GM12878 (cell line): ENCODE measurements around the gene MITD1.

Experiments used
- CREB1 ChIP-seq: IDR thresholded peaks from 2 replicates; pipeline ENCODE4 v1.6.1; 2012; ENCODE audit warnings: low read depth, mild to moderate bottlenecking, inconsistent platforms
- CTCF ChIP-seq, 3 experiments: IDR thresholded peaks in 2 of 3; conservative IDR thresholded peaks in 1 of 3; 2 replicates each; pipeline ENCODE4 v1.5.1; 2011; ENCODE audit warnings: low read depth in 3 of 3, low read length in 3 of 3, mild to moderate bottlenecking in 3 of 3, control low read depth in 2 of 3, moderate library complexity in 2 of 3, inconsistent platforms in 1 of 3, mixed read lengths in 1 of 3; ENCODE audit not compliant: control insufficient read depth in 2 of 3, insufficient read depth in 1 of 3; ENCODE audit errors: extremely low read depth in 1 of 3
- HCFC1 ChIP-seq: fragments of 150-350 bp; IDR thresholded peaks from 2 replicates; pipeline ENCODE4 v1.6.1; 2014; ENCODE audit warnings: low read length
- HDAC6 ChIP-seq: fragments of 200-600 bp; sonication (generic); IDR thresholded peaks from one replicate; pipeline ENCODE4 v1.8.0; 2017; ENCODE audit warnings: antibody characterized with exemption; ENCODE audit not compliant: unreplicated experiment
- JUNB ChIP-seq: IDR thresholded peaks from 2 replicates; pipeline ENCODE4 v1.6.1; 2016; ENCODE audit warnings: antibody characterized with exemption, mild to moderate bottlenecking
- KDM1A ChIP-seq: fragments of 200-600 bp; sonication (generic); IDR thresholded peaks from 2 replicates; pipeline ENCODE4 v1.6.1; 2016; ENCODE audit warnings: borderline replicate concordance
- NKRF ChIP-seq: fragments of 450-650 bp; conservative IDR thresholded peaks from 2 replicates; pipeline ENCODE4 v1.6.1; 2017; ENCODE audit warnings: mild to moderate bottlenecking, moderate library complexity
- PBX3 ChIP-seq: IDR thresholded peaks from 2 replicates; pipeline ENCODE4 v1.6.1; 2011; ENCODE audit warnings: mild to moderate bottlenecking, low read depth, low read length, moderate library complexity; ENCODE audit not compliant: insufficient replicate concordance
- POLR2A ChIP-seq: IDR thresholded peaks from 2 replicates; pipeline ENCODE4 v1.6.1; 2011; ENCODE audit warnings: low read depth, mild to moderate bottlenecking, low read length
- RAD21 ChIP-seq: IDR thresholded peaks from 2 replicates; pipeline ENCODE4 v1.6.1; 2011; ENCODE audit warnings: mild to moderate bottlenecking, low read depth, low read length, moderate library complexity; ENCODE audit not compliant: insufficient read depth
- RCOR1 ChIP-seq: conservative IDR thresholded peaks from 2 replicates; pipeline ENCODE4 v1.6.1; 2012; ENCODE audit warnings: low read depth, low read length, improper control_type of control experiment
- RFX5 ChIP-seq: IDR thresholded peaks from 2 replicates; pipeline ENCODE4 v1.6.1; 2011; ENCODE audit warnings: low read depth, low read length, improper control_type of control experiment
- SRF ChIP-seq, 2 experiments: IDR thresholded peaks; 2 replicates each; pipeline ENCODE4 v1.6.1; 2011; ENCODE audit warnings: low read depth in 2 of 2, low read length in 2 of 2, mild to moderate bottlenecking in 1 of 2, moderate library complexity in 1 of 2

GRCh38 chr2:99152199-99152895, 28.5 kb downstream of the MITD1 start:
- TF ChIP-seq PBX3 (no peak), SRF (IDR thresholded peaks at IDR 0.05; ENCODE audit: low read depth in 2 of 2, low read length in 2 of 2) (no peak), CREB1 (no peak), CTCF (IDR thresholded peaks at IDR 0.05 in 2 of 3, conservative IDR thresholded peaks at IDR 0.05 in 1 of 3; ENCODE audit: control insufficient read depth in 2 of 3, extremely low read depth in 1 of 3, insufficient read depth in 1 of 3, low read depth in 3 of 3, low read length in 3 of 3) (no peak), RCOR1 (no peak), NKRF (no peak), HCFC1 (no peak), POLR2A (no peak), HDAC6 (no peak), KDM1A (no peak), RAD21 (no peak), JUNB (no peak), RFX5 (no peak)
